Mucosa of rectum (tissue), 2 donors: ENCODE data around the gene CBL.

Source experiments
- H3K27ac ChIP-seq, 2 donors: one replicate each; pipeline ENCODE4 v1.7.0; 2013; ENCODE audit warnings: inconsistent platforms in 2 of 2, low read depth in 2 of 2, low read length in 2 of 2
- H3K27me3 ChIP-seq, 2 donors: one replicate each; pipeline ENCODE4 v1.7.0; 2013; ENCODE audit warnings: low read length in 2 of 2; ENCODE audit not compliant: control insufficient read depth in 2 of 2, insufficient read depth in 2 of 2
- H3K36me3 ChIP-seq, 2 donors: one replicate each; pipeline ENCODE4 v1.7.0; 2013; ENCODE audit warnings: low read length in 2 of 2; ENCODE audit not compliant: control insufficient read depth in 2 of 2, insufficient read depth in 2 of 2
- H3K4me1 ChIP-seq, 2 donors: one replicate each; pipeline ENCODE4 v1.7.0; 2013; ENCODE audit warnings: low read length in 2 of 2, mild to moderate bottlenecking in 1 of 2; ENCODE audit not compliant: control insufficient read depth in 2 of 2, insufficient read depth in 2 of 2
- H3K4me3 ChIP-seq, 2 donors: one replicate each; pipeline ENCODE4 v1.7.0; 2013; ENCODE audit warnings: low read length in 2 of 2
- H3K9ac ChIP-seq, 2 donors: one replicate each; pipeline ENCODE4 v1.7.0; 2013; ENCODE audit warnings: low read length in 2 of 2, low read depth in 1 of 2, mild to moderate bottlenecking in 1 of 2
- H3K9me3 ChIP-seq, 2 donors: one replicate each; pipeline ENCODE4 v1.7.0; 2013; ENCODE audit warnings: low read length in 2 of 2; ENCODE audit not compliant: control insufficient read depth in 2 of 2
- donor health status: healthy.
- donor health status: Normal muscosa, but diverticular disease.

Gene CBL

DNA sequence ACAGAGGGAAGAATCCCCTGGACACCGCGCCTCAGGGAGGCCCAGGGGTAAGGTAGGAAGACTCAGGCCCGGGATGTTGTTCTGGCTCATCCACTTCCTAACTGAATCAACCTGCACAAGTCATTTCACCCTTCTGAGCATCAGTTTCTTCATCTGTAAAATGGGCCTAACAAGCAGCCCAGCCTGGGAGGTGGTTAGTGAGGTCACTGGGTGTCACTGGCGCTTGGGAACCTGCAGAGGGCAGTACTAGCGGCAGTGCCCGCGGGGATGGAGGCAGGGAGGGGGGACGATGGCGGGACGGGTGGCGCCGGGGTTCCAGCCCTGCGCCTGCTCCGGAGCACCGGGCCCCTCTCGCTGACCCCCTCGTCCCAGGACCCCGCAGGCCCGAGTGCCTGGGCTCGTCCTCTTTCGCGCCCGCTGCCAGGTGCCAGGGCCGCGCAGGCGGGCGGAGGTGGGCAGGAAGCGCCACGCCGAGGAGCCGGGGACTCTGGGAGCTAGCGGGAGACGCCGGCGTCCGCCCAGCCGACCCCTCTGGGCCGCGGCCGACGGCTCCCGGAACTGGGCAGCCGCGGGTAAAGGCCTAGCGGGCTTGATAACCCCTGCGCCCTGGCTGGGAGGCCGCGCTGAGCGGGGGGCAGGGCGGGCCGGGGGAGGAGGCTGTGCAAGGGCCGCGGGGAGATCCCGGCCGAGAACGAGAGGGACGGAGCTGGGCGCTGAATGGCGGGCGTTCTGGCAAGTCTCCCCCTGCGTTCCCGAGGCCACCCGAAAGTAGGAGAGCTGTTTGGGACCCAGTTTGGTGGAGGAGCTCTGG is 37.5 kb upstream of the CBL start, which contains the start of gene NLRX1:
TSS of gene NLRX1 (plus strand) at position 255 of the 811 bp plus-strand sequence. CDS start 2,679 bp downstream, outside the sequence.
- Histone ChIP-seq H3K9ac (peak within 1 kb of the TSS; percentile 81 to 86), H3K27me3 (no peaks in the 10 kb centered on the region), H3K9me3 (no peaks in the 10 kb centered on the region), H3K27ac (peak within 1 kb of the TSS; percentile 83 to 86), H3K4me1 (peaks cover 9 to 11% of the 10 kb centered on the region in 2 donors), H3K4me3 (peak within 1 kb of the TSS; percentile 84 to 86), H3K36me3 (no peaks in the 10 kb centered on the region)

DNA sequence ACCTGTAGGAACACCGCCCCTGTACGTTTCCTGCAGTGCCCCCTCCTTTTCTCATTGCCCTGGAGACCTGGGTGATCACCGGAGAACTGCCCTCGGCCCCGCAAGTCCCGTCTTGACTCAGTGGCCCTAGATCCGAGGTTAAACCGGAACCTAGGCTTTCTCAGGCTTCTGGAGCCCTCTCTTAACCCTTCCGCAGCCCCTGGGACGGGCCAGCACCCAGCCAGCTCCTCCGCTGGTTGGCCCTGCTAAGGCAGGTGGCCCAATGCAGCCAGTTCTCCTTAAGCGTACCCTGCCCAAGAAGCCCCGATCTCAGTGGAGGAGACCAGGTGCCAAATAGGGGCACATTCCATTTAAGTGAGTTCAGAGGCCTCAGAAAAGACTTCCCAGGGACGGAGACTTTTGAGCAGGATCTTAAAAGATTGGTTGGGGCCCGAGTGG is 36.8 kb upstream of the CBL start:
- peaks cover 2 to 4% of the 10 kb centered on the region in 2 donors for H3K36me3 ChIP-seq
- H3K4me1 ChIP-seq = peaks cover 9 to 11% of the 10 kb centered on the region in 2 donors
- no peaks in the 10 kb centered on the region for H3K27me3 ChIP-seq
- peak overlapping the region; percentile 83 to 86 for H3K27ac ChIP-seq
- peak overlapping the region; percentile 84 to 86 for H3K4me3 ChIP-seq
- peak overlapping the region; percentile 81 to 86 for H3K9ac ChIP-seq
- H3K9me3 ChIP-seq = no peaks in the 10 kb centered on the region

- no peak overlapping the region for H3K9ac ChIP-seq
Observed at GRCh38 chr11:119172513-119172912, 33.6 kb upstream of the CBL start.

DNA sequence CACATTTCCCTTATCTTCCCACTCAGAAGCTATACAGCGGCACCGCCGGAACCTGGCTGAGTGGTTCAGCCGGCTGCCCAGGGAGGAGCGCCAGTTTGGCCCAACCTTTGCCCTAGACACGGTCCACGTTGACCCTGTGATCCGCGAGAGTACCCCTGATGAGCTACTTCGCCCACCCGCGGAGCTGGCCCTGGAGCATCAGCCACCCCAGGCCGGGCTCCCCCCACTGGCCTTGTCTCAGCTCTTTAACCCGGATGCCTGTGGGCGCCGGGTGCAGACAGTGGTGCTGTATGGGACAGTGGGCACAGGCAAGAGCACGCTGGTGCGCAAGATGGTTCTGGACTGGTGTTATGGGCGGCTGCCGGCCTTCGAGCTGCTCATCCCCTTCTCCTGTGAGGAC is 32.7 kb upstream of the CBL start:
- H3K9me3 ChIP-seq = no peaks in the 10 kb centered on the region
- peaks cover 4 to 5% of the 10 kb centered on the region in 2 donors for H3K4me1 ChIP-seq
- no peak overlapping the region for H3K4me3 ChIP-seq
- no peak overlapping the region for H3K9ac ChIP-seq
- no peaks in the 10 kb centered on the region for H3K27me3 ChIP-seq
- H3K36me3 ChIP-seq = peaks cover 12 to 14% of the 10 kb centered on the region in 2 donors
- H3K27ac ChIP-seq = no peak overlapping the region

More at GRCh38 chr11:119172513-119172912, 33.6 kb upstream of the CBL start:
- Histone ChIP-seq H3K4me3 (no peak overlapping the region), H3K27me3 (no peaks in the 10 kb centered on the region), H3K4me1 (peaks cover 9 to 11% of the 10 kb centered on the region in 2 donors), H3K27ac (no peak overlapping the region), H3K36me3 (peaks cover 12 to 14% of the 10 kb centered on the region in 2 donors), H3K9me3 (no peaks in the 10 kb centered on the region)

GRCh38 chr11:119175493-119176077 is 30.6 kb upstream of the CBL start:
- Histone ChIP-seq H3K27ac (no peak overlapping the region), H3K36me3 (peaks cover 19% of the 10 kb centered on the region in 2 donors), H3K4me1 (no peaks in the 10 kb centered on the region), H3K4me3 (no peak overlapping the region), H3K9me3 (no peaks in the 10 kb centered on the region), H3K27me3 (no peaks in the 10 kb centered on the region), H3K9ac (no peak overlapping the region)

DNA sequence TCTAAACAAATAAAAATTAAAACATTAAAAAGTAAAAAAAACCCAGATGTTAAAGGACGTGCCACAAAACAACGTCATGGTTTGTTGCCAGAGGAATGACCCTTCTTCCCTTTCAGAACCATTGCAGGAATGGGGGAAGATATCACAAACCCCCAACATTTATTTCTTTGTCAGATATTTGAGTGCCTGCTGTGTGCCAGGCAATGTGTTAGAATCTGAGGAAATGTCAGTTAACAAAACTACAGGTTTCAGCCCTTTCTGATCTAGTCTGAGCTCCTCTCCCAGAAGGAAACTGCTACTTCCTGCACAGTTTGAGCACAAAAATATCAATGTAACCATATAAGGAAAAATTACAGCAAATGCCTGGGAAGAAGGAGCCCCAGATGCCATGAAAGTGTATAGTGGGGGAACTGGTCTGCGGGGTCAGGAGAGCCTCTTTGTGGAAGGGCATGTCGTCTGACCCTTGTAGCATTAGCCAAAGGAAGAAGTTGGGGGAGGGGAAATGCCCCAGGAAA is 27.9 kb upstream of the CBL start:
- H3K36me3 ChIP-seq = peaks cover 19 to 23% of the 10 kb centered on the region in 2 donors
- H3K4me3 ChIP-seq = no peak overlapping the region
- no peaks in the 10 kb centered on the region for H3K27me3 ChIP-seq
- H3K4me1 ChIP-seq = no peaks in the 10 kb centered on the region
- H3K9ac ChIP-seq = no peak overlapping the region
- H3K27ac ChIP-seq = no peak overlapping the region
- no peaks in the 10 kb centered on the region for H3K9me3 ChIP-seq

GRCh38 chr11:119179342-119179741 is 26.8 kb upstream of the CBL start:
- H3K27ac ChIP-seq = no peak overlapping the region
- no peak overlapping the region for H3K9ac ChIP-seq
- H3K36me3 ChIP-seq = peaks cover 15 to 25% of the 10 kb centered on the region in 2 donors
- H3K27me3 ChIP-seq = no peaks in the 10 kb centered on the region
- no peaks in the 10 kb centered on the region for H3K9me3 ChIP-seq
- no peak overlapping the region for H3K4me3 ChIP-seq
- no peaks in the 10 kb centered on the region for H3K4me1 ChIP-seq

GRCh38 chr11:119179983-119180382 is 26.2 kb upstream of the CBL start:
- Histone ChIP-seq H3K4me3 (no peak overlapping the region), H3K36me3 (peaks cover 8 to 19% of the 10 kb centered on the region in 2 donors), H3K27ac (no peak overlapping the region), H3K9me3 (no peaks in the 10 kb centered on the region), H3K9ac (no peak overlapping the region), H3K27me3 (no peaks in the 10 kb centered on the region), H3K4me1 (peaks cover 0 to 2% of the 10 kb centered on the region in 2 donors)

- H3K27me3 ChIP-seq = no peaks in the 10 kb centered on the region
- H3K4me3 ChIP-seq = no peak overlapping the region
- no peak overlapping the region for H3K27ac ChIP-seq
- no peaks in the 10 kb centered on the region for H3K9me3 ChIP-seq
- peaks cover 7 to 14% of the 10 kb centered on the region in 2 donors for H3K36me3 ChIP-seq
- no peak overlapping the region for H3K9ac ChIP-seq
- peaks cover under 1 to 2% of the 10 kb centered on the region in 2 donors for H3K4me1 ChIP-seq
Observed at GRCh38 chr11:119180729-119181676, 25.1 kb upstream of the CBL start.
